GM21619 (cell line): ENCODE data around the gene PHLDA1.
"Not testable (repeated sequence)": the region's sequence is repeated elsewhere in the genome, so short reads cannot be mapped to it uniquely, and the experiment has no call there.

ENCODE experiments used
- ATAC-seq: cut with Tn5 transposase; IDR thresholded peaks from one replicate; pipeline ENCODE4 v1.9.1; 2021; ENCODE audit not compliant: unreplicated experiment

PHLDA1 gene

DNA sequence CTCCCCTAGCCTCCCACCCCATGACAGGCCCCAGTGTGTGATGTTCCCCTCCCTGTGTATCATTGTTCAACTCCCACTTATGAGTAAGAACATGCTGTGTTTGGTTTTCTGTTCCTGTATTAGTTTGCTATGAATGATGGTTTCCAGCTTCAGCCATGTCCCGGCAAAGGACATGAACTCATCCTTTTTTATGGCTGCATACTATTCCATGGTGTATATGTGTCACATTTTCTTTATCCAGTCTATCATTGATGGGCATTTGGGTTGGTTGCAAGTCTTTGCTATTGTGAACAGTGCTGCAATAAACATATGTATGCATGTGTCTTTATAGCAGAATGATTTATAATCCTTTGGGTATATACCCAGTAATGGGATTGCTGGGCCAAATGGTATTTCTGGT is 43.9 kb downstream of the PHLDA1 start:
- ATAC-seq = not testable (repeated sequence)

DNA sequence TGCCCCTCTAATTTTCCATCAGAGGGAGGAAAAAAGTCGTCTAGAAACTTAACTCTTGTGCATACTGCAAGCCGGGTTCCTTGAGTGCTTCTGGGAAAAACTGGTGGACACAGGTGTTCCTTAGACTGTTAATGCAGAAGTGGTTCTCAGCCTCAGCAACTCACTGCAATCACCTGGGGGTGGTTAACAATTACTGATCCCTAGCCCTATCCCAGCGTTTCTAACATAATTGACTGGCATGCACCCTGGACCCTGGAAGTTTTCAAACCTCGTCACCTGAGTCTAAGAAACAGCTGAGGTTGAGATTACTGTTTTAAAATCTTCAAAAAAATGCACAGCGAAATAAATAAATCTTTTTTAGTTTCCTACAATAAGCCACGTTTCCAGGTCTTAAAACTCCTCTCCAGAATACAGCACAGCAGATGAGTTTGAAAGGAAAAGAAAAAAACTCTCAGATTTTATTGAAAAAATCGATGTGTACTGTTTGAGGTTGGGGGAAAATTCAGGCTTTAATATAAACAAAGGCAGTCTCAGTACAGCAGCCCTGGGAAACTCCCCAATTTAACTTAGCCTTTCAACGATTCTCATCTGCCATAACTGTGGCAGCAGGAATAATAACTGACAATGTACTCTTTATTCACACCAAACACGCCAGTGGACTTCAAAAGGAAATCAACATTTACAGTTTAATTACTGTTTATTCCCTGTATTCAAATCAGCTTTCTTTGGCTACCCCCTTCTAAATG is 45.4 kb downstream of the PHLDA1 start:
- ATAC-seq = no peak

DNA sequence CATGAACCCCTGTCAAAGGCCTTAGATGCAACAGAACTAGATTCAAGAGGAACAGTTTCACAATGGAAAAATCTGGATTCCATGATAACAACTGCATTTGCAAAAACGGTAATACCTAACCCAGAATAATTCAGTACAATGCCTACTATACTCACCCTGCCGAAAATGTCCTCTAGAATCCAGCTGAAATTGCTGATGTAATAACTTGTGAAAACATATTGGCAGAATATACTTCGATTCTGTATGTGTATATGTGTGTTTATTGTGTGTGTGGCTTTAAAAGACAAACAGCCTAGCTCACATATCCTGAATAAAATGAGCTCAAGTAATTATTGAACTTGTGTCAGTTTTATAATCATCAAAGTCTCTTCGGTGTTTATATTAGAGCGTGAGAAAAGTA is 46.0 kb downstream of the PHLDA1 start:
- no peak for ATAC-seq

DNA sequence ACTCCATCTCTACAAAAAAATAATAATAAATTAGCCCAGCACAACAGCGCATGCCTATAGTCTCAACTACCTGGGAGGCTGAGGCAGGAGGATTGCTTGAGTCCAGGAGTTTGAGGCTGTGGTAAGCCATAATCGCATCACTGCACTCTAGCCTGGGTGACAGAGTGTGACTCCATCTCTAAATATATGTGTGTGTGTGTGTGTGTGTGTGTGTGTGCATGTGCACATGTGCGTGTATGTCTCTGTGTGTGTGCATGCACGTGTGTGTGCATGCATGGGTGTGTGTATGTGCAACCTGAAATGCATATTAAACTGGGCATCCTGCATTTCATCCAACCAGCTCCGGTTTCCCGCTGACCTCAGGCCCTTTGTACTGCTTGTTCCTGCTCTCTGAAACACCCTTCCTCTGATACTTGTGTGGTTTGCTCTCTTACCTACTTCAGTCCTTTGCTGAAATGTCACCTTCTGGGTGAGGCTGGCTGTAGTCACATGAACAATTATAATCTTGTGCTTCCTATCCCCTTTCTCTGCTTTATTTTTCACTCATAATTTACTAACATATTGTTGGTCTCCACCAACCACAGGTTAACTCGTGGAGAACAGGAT is 46.9 kb downstream of the PHLDA1 start:
- ATAC-seq = no peak

DNA sequence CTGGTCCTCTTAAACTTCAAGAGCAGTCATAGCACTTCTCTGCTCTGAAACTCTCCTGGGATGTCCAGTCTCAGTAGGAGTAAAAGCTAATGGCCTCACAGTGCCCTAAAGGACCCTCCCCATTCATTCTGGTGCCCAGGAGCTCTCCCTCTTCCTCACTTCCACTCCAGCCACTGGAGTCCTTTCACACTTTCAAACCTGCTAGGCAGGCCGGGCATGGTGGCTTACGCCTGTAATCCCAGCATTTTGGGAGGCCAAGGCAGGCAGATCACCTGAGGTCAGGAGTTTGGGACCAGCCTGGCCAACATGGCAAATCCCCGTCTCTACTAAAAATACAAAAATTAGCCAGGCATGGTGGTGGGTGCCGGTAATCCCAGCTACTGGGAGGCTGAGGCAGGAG is 47.7 kb downstream of the PHLDA1 start:
- ATAC-seq = not testable (repeated sequence)

DNA sequence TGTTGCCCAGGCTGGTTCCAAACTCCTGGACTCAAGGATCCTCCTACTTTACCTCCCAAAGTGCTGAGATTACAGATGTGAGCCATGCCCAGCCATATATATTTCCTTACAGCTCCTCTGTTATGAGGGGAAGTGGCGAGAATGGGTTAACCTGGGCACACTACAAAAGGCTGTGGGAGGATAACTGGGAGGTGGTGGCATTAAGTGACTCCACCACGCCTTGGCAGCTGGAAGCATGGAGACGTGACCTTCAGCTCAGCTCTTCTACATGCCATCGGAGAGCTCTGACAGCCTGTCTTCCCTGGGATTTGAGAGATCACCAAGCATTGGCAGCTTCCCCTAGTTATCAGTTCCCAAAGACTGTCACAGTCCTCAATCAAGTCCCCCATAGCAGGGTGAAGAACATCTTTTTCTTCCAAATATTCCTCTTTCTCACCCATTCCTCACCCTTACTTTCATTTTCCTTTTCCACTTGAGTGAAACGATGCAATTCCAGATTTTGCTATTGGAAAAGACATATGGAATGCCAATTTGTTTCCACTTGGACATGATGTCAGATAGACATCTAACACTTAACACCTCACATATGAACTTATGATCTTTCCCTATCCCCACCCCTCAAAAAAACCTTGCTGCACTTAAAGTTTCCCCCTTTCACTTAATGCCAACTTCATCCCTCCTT is 48.5 kb downstream of the PHLDA1 start:
- ATAC-seq = no peak

DNA sequence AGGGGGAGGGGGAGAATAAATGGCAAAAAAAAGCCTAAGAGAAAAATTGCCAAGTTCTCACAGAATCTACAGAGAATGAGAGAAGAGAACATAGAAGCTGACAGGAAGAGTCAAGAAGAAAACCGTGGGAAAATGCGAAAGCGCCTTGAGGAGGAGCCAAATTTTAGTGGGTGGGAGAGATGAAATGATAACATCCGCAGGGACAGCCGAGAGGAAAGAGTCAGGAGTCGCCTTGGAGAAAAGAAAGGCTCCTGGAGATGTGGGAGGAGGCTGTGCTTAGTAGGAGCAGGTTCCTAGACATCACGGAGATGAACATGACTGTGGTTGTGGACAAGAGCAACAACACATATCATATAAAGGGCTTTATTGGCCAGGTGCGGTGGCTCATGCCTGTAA is 49.4 kb downstream of the PHLDA1 start:
- ATAC-seq = no peak

DNA sequence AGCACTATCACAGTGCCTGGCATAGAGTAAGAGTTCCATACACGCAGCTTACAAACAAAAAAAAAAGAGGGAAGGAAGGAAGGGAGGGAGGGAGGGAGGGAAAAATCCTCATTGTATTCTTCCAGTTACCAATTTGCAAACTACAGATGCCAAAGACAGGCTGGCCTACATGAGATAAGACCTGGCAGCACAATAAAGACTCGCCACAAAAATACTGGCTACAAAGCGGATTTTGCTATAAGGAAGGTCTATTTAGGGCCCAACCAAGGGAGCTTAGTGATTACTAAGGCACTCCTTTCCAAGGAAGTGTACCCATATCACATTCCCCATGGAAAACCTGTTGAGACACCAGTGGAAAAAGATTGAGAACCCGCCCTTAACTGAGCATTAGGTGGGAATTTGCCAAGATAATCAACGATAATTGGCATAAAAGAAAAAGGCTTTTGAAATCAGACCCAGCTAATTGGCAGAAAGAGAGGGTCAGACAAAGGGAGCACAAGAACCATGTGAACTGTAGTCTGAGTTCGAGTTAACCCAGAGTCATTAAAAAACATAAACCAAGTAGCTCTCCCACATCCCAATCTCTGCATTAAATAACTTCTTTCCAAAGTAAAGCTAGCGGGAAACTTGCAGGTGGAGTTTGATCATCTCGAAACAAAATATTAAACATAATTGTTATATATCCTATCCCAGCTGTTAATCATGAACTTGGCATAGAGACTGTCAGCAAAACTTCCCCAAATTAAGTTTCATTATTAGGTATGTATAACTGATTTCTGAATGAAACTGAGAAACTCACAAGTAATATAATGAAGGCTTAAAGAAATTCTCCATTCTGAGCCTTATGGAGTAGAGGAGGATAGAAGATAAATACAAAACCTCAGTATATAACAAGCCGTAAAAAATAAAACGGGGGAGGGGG is 50.1 kb downstream of the PHLDA1 start:
- ATAC-seq = peak; percentile 37

DNA sequence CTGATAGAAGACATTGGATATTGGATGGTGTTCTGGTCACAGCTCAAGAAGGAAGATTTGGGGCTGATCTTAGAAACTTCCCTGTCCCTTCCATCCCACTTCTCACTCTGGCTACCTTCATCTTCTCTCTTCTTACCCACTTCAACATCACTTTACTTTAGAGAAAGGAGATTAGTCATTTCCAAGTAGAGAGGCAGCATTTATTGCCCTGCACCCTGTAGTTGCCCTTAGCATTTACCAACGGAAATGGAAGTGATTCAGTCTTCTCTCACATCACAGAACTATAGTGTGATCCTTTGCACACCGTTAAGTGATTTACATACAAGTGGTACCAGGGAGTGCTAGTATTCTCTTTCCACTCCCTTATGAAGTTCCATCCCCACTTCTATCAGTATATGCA is 52.4 kb downstream of the PHLDA1 start:
- ATAC-seq = peak; percentile 33

DNA sequence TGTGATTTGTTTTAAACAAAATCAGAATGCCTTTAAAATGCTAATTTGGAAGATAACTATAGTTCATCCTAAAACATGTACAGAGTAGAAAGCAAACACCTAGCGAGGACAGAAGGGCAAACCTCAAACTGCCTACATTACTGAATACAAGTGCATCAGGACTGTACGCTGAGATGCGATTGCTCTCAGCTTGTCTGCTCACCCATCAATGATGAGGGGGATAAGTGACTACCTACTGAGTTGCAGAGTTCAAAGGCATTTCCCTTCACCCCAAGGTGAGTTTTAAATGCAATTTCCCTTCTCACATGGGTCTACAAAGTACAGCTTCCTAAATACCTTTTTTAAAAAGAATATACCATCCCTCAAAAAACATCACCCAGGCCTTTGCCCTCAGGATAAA is 52.9 kb downstream of the PHLDA1 start:
- no peak for ATAC-seq

DNA sequence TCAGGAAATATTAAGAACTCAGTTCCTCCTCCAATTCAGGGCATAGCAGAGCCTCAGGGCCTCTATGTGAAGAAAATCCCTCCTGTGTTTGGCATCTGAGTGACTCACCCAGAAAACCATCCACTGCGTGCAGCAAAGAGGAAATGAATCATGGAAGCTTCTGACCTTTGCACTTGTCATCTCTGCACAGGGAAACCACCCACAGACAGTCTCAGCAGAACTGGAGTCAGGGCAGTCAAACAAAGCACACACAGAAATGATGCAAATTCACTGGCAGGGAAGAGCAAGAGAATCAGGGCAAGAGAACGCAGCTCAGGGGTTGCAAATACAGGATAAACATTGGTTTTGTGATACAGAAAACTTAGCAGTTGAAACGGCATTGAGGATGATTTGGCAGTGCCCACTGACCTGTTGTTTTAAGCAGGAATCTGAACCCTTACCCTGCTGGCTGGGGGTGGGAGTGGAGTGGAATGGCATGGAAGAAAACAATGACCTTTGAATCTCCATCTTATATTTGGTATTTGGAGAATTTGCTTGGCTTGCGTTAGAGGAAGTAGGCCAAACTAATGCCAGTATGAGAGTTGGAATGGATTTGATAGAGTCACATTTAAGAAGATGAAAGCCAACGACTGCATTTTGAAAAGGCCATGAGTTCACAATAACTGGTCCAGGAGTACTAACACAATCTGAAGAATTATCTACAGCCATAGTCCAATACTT is 53.5 kb downstream of the PHLDA1 start:
- ATAC-seq = peak; percentile 94

DNA sequence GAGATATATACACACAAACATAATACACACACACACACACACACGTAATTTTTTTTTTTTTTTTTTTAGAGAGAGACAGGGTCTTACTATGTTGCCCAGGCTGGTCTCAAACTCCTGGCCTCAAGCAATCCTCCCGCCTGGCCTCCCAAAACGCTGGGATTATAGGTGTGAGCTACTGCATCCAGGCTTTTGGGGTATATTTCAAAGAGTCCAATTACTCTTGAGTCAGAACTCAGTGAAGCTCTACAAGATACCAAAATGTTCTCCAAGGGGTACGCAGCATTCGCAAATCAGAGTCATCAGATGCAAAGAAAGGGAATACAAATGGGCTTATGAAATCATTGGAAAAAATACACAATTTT is 54.0 kb downstream of the PHLDA1 start:
- peak; percentile 2 for ATAC-seq

DNA sequence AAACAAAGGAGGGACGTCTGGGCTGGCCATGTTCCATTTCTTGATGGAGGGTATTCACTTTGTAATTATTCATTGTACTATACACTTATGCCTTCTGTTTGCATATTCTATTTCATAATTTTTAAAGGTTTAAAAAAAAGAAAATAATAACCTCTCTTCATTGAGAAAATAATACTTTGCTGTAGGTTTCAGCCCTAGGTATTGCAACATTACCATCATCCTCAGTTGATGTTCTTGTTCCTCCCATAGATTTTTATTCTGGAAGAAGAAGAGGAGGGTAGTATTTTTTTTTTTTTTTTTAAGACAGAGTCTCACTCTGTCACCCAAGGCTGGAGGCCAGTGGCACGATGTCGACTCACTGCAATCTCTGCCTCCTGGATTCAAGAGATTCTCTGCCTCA is 54.7 kb downstream of the PHLDA1 start:
- ATAC-seq = no peak

DNA sequence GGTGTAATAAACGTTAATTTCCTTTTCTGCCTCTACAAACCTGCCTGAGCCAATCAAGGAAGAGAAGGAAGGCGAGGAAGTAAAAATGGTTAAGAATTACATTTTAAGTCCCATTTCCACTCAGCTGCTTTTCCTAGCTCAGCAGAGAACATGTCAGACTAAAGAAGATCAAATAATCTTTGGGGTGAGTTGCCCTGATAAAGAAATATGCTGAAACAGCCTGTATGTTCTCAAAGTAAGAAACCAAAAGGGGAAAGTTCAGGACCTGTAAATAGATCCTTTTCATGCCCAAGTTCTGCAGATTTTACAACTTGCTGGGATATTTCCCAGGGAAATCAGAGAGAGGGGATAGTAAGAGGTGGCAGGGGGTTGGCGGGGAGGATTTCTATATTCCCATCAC is 55.5 kb downstream of the PHLDA1 start:
- no peak for ATAC-seq

DNA sequence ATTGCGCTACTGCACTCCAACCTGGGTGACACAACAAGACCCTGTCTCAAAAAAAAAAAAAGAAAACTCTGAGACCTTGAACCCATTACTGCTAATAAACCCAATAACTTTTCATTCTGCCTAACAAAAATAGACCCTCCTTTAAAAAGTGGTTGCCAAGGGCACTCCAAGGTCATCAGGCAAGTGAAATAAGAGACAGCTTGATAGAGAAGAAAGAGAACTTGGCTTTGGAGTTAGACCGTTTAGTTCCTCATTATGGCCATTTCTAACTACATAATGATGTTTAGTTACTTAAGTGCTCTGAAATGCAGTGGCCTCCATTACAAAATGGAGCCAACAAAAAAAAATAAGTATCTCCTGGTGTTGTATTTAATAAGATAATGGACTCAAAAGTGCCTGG is 55.9 kb downstream of the PHLDA1 start:
- no peak for ATAC-seq
